Smooth muscle cell of the brain vasculature (primary cell): ENCODE data around the gene TOM1L2.
"Not testable (repeated sequence)": the region's sequence is repeated elsewhere in the genome, so short reads cannot be mapped to it uniquely, and the experiment has no call there.

Source experiments
- DNase-seq: peaks from one replicate; pipeline ENCODE4 v3.0.0-alpha.2; 2012; ENCODE audit warnings: low read depth, low spot score

TOM1L2 gene

GRCh38 chr17:17972126-17972951, at the start of gene TOM1L2, which contains the start of gene DRC3:
Gene TOM1L2 (minus strand): TSS chr17:17972400. CDS start chr17:17972313, 87 bp downstream.
Gene DRC3 (plus strand): TSS chr17:17972862. CDS start chr17:17977599, 4,737 bp downstream.
- peak; percentile 100 for DNase-seq

DNA sequence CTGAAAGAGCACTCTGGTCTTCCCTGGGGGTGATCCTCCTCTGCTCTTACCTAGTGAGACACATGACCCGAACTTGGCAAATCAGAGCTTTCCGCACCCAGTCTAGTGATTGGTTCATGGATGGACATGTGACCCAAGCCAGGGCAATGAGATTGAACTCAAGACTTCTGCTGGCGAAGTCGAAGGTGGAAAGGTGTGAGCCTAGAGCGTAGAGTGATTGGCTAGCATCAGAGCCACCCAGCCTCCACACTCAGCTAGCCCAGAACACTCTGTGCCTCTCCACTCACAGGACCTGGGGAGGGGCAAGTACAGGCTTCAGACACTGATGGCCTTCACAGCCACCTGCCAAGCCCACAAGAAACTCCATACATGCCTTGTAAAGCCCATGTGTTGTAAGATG, 49.2 kb upstream of the TOM1L2 start:
- DNase-seq = no peak

DNA sequence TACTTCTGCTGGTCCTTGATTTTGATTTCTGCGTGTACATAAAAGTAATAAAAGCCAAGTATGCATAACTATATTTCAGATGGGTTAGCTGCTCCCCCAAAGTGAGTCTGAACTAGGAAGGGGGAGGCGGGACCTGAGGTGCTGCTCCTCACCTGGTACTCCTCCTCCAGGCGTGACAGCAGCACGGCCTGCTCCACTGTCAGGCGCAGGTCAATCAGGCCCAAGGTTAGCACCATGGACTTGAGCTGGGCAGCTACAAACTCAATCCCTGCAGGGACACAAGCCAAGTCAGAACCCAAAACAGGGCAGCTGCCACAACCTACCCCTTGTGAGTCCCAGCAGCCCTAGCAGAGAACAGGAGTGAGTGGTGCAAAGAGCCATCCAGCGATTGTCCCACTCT, 48.8 kb upstream of the TOM1L2 start:
- DNase-seq = no peak

- DNase-seq = no peak
Observed at GRCh38 chr17:18019838-18020154, 47.6 kb upstream of the TOM1L2 start.

GRCh38 chr17:18018411-18018921, 46.3 kb upstream of the TOM1L2 start:
- DNase-seq = no peak

DNA sequence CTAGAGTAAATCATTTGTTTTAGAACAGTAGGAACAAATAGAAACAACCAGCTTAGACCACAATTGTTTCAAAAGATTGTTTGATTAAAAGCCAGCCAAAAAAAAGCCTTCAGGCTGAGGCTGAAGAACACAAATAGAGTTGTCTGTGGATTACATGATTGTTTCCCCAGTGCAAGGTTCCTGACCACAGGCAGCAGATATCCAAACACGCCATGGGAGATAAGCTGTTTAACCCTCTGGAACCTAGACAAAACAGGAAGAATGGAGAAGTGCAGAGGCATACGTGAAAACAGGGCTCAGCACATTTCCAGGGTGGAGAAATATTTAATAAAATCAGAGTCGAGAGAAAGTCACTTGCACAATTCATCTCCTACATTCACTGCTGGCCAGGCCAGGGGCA, 45.8 kb upstream of the TOM1L2 start:
- DNase-seq = no peak

GRCh38 chr17:18016426-18016825, 44.2 kb upstream of the TOM1L2 start:
- DNase-seq = no peak

DNA sequence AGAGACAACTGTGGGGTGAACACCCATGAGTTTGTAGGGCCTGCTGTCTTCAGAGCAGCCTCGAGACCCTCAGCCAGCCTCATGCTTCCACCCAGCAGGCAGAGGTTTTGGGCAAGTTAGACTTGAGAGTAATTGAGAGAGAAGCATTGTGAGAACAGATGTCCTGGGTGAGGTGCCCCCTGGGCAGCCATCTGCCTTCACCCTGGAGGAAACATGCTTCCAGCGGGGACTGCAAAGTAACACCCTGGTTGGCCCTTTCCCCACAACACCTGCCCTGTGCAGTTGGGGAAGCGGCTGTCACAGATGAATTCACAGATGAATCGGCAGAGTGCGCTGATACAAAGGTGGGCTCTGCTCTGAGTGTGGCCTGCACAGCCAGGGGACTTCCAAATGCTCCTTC, 43.4 kb upstream of the TOM1L2 start:
- no peak for DNase-seq

GRCh38 chr17:18014006-18014405, 41.8 kb upstream of the TOM1L2 start:
- no peak for DNase-seq

DNA sequence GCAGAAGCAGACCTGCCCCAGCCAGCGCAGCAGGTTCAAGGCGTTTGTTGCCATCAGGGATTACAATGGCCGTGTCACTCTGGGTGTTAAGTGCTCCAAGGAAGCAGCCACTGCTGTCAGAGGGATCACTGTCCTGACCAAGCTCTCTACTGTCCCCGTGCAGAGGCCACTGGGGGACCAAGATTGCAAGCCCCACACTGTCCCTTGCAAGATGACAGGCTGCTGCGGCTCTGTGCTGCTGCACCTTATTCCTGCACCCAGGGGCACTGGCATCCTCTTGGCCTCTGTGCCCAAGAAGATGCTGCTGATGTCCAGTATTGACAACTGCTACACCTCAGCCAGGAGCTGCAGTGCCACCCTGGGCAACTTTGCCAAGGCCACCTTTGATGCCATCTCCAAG, 39.1 kb upstream of the TOM1L2 start:
- DNase-seq = no peak

GRCh38 chr17:18009609-18010420, 37.6 kb upstream of the TOM1L2 start:
- DNase-seq = no peak

DNA sequence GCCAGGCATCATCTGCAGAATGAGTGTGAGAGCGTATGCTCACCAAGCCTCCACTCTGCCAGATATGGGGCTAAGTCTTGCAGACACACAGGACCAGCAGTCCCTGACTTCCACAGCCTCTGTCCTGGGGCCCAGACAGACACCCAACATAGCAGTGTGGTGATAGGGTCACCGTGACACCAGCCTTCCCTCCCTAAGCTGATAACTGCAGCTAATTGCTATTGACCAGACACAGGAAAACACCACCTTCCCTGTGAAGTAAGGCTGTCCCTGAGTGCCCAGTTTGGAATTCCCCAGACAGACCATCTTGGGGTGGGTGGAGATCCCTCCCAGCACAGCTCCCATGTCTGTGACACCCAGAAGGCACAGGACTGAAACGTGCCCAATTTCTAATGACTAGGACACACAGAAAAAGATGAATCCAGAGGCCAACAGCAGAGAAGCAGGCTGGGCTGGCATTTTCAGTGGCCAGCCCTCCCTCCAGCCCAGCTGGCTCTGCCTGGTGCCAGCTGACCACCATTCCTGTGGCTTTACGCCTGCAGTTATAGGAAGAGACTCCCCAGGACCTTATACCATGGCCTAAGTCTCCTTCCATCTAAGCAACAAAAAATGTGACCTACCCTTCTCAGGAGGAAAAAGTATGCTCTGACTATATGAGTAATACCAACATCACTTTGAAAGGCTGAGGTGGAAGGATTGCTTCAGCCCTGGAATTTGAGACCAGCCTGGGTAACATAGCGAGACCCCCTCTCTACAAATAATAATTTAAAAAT, 36.5 kb upstream of the TOM1L2 start:
- no peak for DNase-seq

GRCh38 chr17:18006495-18007239, 34.5 kb upstream of the TOM1L2 start:
- DNase-seq = no peak

- no peak for DNase-seq
Observed at GRCh38 chr17:18005496-18005895, 33.3 kb upstream of the TOM1L2 start.

DNA sequence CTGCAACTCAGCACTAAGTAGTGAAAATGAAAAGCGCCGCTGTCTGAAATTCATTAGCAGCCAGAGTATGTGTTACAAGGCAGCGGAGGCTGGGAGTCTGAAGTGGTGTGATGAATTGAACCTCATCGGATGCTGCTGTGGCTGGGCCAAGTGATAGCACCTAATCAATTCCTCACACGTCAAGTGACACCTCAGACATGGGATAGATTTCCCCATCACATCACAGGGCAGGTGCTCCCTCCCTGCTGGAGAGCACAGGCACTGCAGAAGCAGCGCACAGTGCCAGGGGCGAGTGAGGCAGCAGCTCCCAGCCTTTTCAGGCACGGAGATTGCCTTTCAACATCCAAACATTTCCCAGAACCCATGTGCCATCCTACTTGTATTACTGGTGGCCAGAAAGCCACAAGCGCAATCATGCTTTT, 32.7 kb upstream of the TOM1L2 start:
- no peak for DNase-seq

DNA sequence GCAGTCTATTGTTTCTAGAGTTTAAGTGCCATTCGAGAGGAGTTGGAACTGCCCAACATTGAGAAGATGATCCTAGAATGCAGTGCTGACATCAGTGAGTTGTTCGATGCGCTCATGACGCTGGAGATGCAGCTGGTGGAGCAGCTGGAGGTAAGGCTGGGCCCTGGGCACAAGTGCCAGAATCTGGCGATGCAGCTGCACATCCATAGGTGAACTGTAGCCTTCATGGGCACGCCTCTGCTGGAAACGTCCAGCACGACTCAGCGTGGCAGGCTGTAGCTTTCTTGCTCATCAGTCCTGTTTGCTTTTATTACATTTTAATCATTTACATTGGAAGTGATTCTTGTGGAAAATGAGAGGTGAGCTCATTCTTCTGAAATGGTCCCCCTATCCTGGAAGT, 32.1 kb upstream of the TOM1L2 start:
- DNase-seq = no peak

DNA sequence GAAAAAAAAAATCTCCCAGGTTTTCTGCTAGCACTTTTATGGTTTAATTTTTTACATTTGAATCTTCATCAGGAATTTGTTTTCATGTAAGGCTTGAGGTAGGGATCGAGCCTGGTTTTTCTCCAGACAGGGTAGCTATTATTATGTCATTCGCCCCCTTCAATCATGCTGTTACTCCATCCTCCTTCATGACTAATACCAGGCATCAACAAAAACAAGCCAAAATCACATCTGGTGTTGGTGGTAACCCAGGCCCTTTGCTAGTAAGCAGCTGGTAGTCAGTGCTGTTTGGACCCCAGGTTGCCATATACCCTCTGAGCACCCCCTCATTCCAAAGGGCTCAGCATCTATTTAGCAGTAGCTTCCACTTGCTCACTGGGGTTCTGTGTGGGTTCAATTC, 30.0 kb upstream of the TOM1L2 start:
- DNase-seq = no peak

- DNase-seq = no peak
Observed at GRCh38 chr17:18000030-18000408, 27.8 kb upstream of the TOM1L2 start.

DNA sequence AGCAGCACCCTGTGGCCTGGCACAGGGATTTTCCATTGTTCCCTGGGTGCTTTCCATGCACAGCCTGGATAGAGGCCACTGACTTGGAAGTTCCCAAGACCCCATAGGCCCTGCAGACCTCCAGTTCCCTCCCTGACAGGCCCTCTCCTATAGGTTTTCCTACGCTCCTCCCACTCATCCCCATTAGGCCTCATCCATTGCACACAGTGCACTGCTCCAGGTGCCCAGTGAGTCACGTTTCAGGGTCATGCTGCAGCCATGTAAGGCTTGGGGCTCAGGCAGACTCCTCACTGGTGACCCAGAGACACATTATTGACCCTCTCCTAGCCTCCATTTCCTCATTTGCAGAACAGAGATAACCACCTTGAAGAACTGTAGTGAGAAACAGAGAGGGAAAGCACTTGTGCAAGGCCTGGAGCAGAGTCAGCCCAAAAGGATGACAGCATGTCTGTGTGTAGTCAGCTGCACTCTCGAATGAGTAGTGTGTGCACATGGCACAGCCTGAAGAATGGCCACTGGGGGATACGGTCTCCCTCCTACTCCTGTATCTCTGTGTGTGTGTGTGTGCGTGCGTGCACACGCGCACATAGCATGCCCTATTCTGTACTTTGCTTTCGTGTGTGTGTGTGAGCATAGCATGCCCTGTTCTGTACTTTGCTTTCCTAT, 27.3 kb upstream of the TOM1L2 start:
- no peak for DNase-seq

- DNase-seq = no peak
Observed at GRCh38 chr17:17998934-17999333, 26.7 kb upstream of the TOM1L2 start.

GRCh38 chr17:17995887-17996286, 23.7 kb upstream of the TOM1L2 start:
- not testable (repeated sequence) for DNase-seq
